HepG2 (cell line): ENCODE measurements around the gene SYT1.
"Not testable (repeated sequence)": the region's sequence is repeated elsewhere in the genome, so short reads cannot be mapped to it uniquely, and the experiment has no call there.

Experiments
- CENPT ChIP-seq: sonication (generic); formaldehyde crosslinking; IDR thresholded peaks from 2 replicates; pipeline ENCODE4 v1.8.0; 2022; ENCODE audit warnings: low read depth, mild to moderate bottlenecking, moderate library complexity, missing genetic modification reagents
- CTCF ChIP-seq: sonication (generic); formaldehyde crosslinking; IDR thresholded peaks from 2 replicates; pipeline ENCODE4 v1.5.0; 2020; ENCODE audit warnings: mild to moderate bottlenecking, missing genetic modification reagents, moderate library complexity
- MTA3 ChIP-seq: sonication (generic); formaldehyde crosslinking; IDR thresholded peaks from 2 replicates; pipeline ENCODE4 v1.4.0; 2020; ENCODE audit warnings: missing genetic modification reagents
- TAF1 ChIP-seq: sonication (generic); formaldehyde crosslinking; IDR thresholded peaks from 2 replicates; pipeline ENCODE4 v1.4.0; 2020; ENCODE audit warnings: missing genetic modification reagents
- ZBTB26 ChIP-seq: IDR thresholded peaks from 2 replicates; pipeline ENCODE4 v1.6.1; 2016; ENCODE audit warnings: missing compliant biosample characterization, missing genetic modification reagents, borderline replicate concordance
- ZNF468 ChIP-seq: sonication (generic); formaldehyde crosslinking; IDR thresholded peaks from 2 replicates; pipeline ENCODE4 v1.8.0; 2022; ENCODE audit warnings: mild to moderate bottlenecking, moderate library complexity, missing genetic modification reagents
- ZSCAN22 ChIP-seq: sonication (generic); formaldehyde crosslinking; IDR thresholded peaks from 2 replicates; pipeline ENCODE4 v1.4.0; 2020; ENCODE audit warnings: mild to moderate bottlenecking, missing genetic modification reagents

- not testable (repeated sequence) for TF ChIP-seq ZSCAN22 (CRISPR knock-in tag); CENPT; CTCF; MTA3 (CRISPR knock-in tag); ZNF468 (CRISPR knock-in tag); TAF1; ZBTB26
These were observed 180.7 kb downstream of the SYT1 start for GRCh38 chr12:79045149-79045703.
